GM18502 (cell line): ENCODE data around the gene UPP1.
"Not testable (repeated sequence)": the region's sequence is repeated elsewhere in the genome, so short reads cannot be mapped to it uniquely, and the experiment has no call there.

Experiments
- ATAC-seq: cut with Tn5 transposase; IDR thresholded peaks from one replicate; pipeline ENCODE4 v1.9.1; 2021; ENCODE audit warnings: mild to moderate bottlenecking; ENCODE audit not compliant: unreplicated experiment, poor library complexity

UPP1 gene

GRCh38 chr7:48089046-48090003, at the start of gene UPP1:
UPP1 (plus strand) TSS chr7:48089265; CDS start chr7:48094784, 5,519 bp downstream.
- peak; percentile 54 for ATAC-seq

- ATAC-seq = no peak
Observed at GRCh38 chr7:48040944-48041652, 48.0 kb upstream of the UPP1 start.

GRCh38 chr7:48041653-48041970, 47.5 kb upstream of the UPP1 start:
- ATAC-seq = no peak

- ATAC-seq = no peak
Observed at GRCh38 chr7:48042216-48042615, 46.8 kb upstream of the UPP1 start.

- no peak for ATAC-seq
Observed at GRCh38 chr7:48042636-48043035, 46.4 kb upstream of the UPP1 start.

- no peak for ATAC-seq
Observed at GRCh38 chr7:48045195-48045765, 43.8 kb upstream of the UPP1 start.

GRCh38 chr7:48046458-48046857, 42.6 kb upstream of the UPP1 start:
- no peak for ATAC-seq

GRCh38 chr7:48048113-48048512, 41.0 kb upstream of the UPP1 start:
- ATAC-seq = no peak

GRCh38 chr7:48049850-48050249, 39.2 kb upstream of the UPP1 start:
- ATAC-seq = no peak

- no peak for ATAC-seq
Observed at GRCh38 chr7:48052748-48053147, 36.3 kb upstream of the UPP1 start.

GRCh38 chr7:48053736-48054135, 35.3 kb upstream of the UPP1 start:
- ATAC-seq = no peak

GRCh38 chr7:48058990-48059389, 30.1 kb upstream of the UPP1 start:
- no peak for ATAC-seq

GRCh38 chr7:48059706-48060105, 29.4 kb upstream of the UPP1 start:
- no peak for ATAC-seq

- no peak for ATAC-seq
Observed at GRCh38 chr7:48063985-48064384, 25.1 kb upstream of the UPP1 start.

GRCh38 chr7:48067475-48067874, 21.6 kb upstream of the UPP1 start:
- no peak for ATAC-seq

- no peak for ATAC-seq
Observed at GRCh38 chr7:48074204-48074654, 14.8 kb upstream of the UPP1 start.

GRCh38 chr7:48077423-48077822, 11.6 kb upstream of the UPP1 start:
- ATAC-seq = no peak

- no peak for ATAC-seq
Observed at GRCh38 chr7:48078470-48078869, 10.6 kb upstream of the UPP1 start.

- not testable (repeated sequence) for ATAC-seq
Observed at GRCh38 chr7:48082378-48082777, 6.7 kb upstream of the UPP1 start.

GRCh38 chr7:48083114-48083830, 5.8 kb upstream of the UPP1 start:
- ATAC-seq = no peak
